ENCODE results near the gene MTFR1L. TPM values are rescaled to one million over a fixed set of nuclear protein-coding genes. Genes with fewer than 3 reads are reported as not detected.
A peak's percentile ranks its signal among the peaks of the same experiment; 100 is the strongest.

MTFR1L gene
- total RNA-seq, 4 donors from 2014 or later, result 91.1 to 107 (median 101) TPM

- WGBS, result 62% methylated on average over 6 of the region's 6 CpGs
- Histone ChIP-seq H3K4me1 (peaks cover 67 to 92% (median 90%) of the 10 kb centered on the region in 4 donors), H3K4me3 (no peak overlapping the region), H3K36me3 (peaks cover under 1 to 35% (median 20%) of the 10 kb centered on the region in 4 donors), H3K9me3 (no peaks in the 10 kb centered on the region), H3K27ac (replicated peaks in 1 of 4) (peak overlapping the region in 2 of 4 donors; percentile 13 to 39), H3K27me3 (no peaks in the 10 kb centered on the region)
- no peak for DNase-seq (ENCODE audit: extremely low spot score)
- intact Hi-C loops (cut with DNase I), result loop anchor here (10.0 kb wide), 1 partner anchor 558 kb away; the partner anchor contains the start of gene RSRP1
- TF ChIP-seq POLR2A (IDR thresholded peaks at IDR 0.05; ENCODE audit: low read depth) (no peak), POLR2AphosphoS5 (IDR thresholded peaks at IDR 0.05) (no peak), CTCF (IDR thresholded peaks at IDR 0.05) (no peak), EP300 (IDR thresholded peaks at IDR 0.05) (no peak)
Measured at GRCh38 chr1:25802915-25803314, 16.8 kb upstream of the MTFR1L start.

GRCh38 chr1:25803368-25803767, 16.4 kb upstream of the MTFR1L start:
- Histone ChIP-seq H3K27ac (replicated peaks in 1 of 4) (peak overlapping the region in 1 of 4 donors; percentile 57), H3K9me3 (no peaks in the 10 kb centered on the region), H3K36me3 (peaks cover 5 to 39% (median 24%) of the 10 kb centered on the region in 4 donors), H3K27me3 (no peaks in the 10 kb centered on the region), H3K4me3 (no peak overlapping the region), H3K4me1 (peaks cover 68 to 93% (median 89%) of the 10 kb centered on the region in 4 donors)
- DNase-seq (ENCODE audit: extremely low spot score), result no peak
- intact Hi-C loops (cut with DNase I), result loop anchor here (10.0 kb wide), 1 partner anchor 559 kb away; the partner anchor contains the start of gene RSRP1
- WGBS, result 100% methylated on average over 1 of the region's 1 CpG
- TF ChIP-seq EP300 (IDR thresholded peaks at IDR 0.05), result no peak
- no peak for TF ChIP-seq POLR2AphosphoS5 (IDR thresholded peaks at IDR 0.05)
- TF ChIP-seq CTCF (IDR thresholded peaks at IDR 0.05), result no peak
- TF ChIP-seq POLR2A (IDR thresholded peaks at IDR 0.05; ENCODE audit: low read depth), result no peak

GRCh38 chr1:25804244-25804963, 15.3 kb upstream of the MTFR1L start:
- no peak overlapping the region for H3K4me3 ChIP-seq
- H3K9me3 ChIP-seq, result no peaks in the 10 kb centered on the region
- intact Hi-C loops (cut with DNase I), result loop anchor here (10.0 kb wide), 1 partner anchor 560 kb away; the partner anchor contains the start of gene RSRP1
- H3K27me3 ChIP-seq, result no peaks in the 10 kb centered on the region
- TF ChIP-seq CTCF (IDR thresholded peaks at IDR 0.05), result no peak
- no peak for TF ChIP-seq POLR2AphosphoS5 (IDR thresholded peaks at IDR 0.05)
- no peak for TF ChIP-seq EP300 (IDR thresholded peaks at IDR 0.05)
- peak overlapping the region; percentile 57 to 68 (median 59) for H3K27ac ChIP-seq (replicated peaks in 1 of 4)
- peaks cover 15 to 50% (median 34%) of the 10 kb centered on the region in 4 donors for H3K36me3 ChIP-seq
- WGBS, result 65% methylated on average over 9 of the region's 10 CpGs
- H3K4me1 ChIP-seq, result peaks cover 69 to 85% (median 80%) of the 10 kb centered on the region in 4 donors
- no peak for DNase-seq (ENCODE audit: extremely low spot score)

GRCh38 chr1:25804964-25805862, 14.5 kb upstream of the MTFR1L start:
- H3K4me1 ChIP-seq, result peaks cover 71 to 83% (median 79%) of the 10 kb centered on the region in 4 donors
- intact Hi-C loops (cut with DNase I), result loop anchor here (10.0 kb wide), 1 partner anchor 560 kb away; the partner anchor contains the start of gene RSRP1

More at GRCh38 chr1:25804964-25805862, 14.5 kb upstream of the MTFR1L start:
- DNase-seq (ENCODE audit: extremely low spot score), result no peak
- no peak overlapping the region for H3K4me3 ChIP-seq
- 86% methylated on average over 12 of the region's 15 CpGs for WGBS
- H3K27me3 ChIP-seq, result no peaks in the 10 kb centered on the region
- no peak for TF ChIP-seq CTCF (IDR thresholded peaks at IDR 0.05)
- TF ChIP-seq POLR2AphosphoS5 (IDR thresholded peaks at IDR 0.05), result no peak
- TF ChIP-seq POLR2A (IDR thresholded peaks at IDR 0.05; ENCODE audit: low read depth), result no peak
- no peak for TF ChIP-seq EP300 (IDR thresholded peaks at IDR 0.05)
- H3K27ac ChIP-seq (replicated peaks in 1 of 4), result peak overlapping the region; percentile 57 to 68 (median 59)
- H3K36me3 ChIP-seq, result peaks cover 23 to 58% (median 42%) of the 10 kb centered on the region in 4 donors
- H3K9me3 ChIP-seq, result no peaks in the 10 kb centered on the region

Data from esophagus muscularis mucosa (tissue), 4 donors.